SK-N-SH (cell line): ENCODE data around the gene TRPC4AP.

Experiments
- CTCF ChIP-seq: fragments of 200-600 bp; sonication (generic); IDR thresholded peaks from 2 replicates; pipeline ENCODE4 v1.6.1; 2017; ENCODE audit warnings: antibody characterized with exemption, mild to moderate bottlenecking, moderate library complexity
- ELF1 ChIP-seq: IDR thresholded peaks from 2 replicates; pipeline ENCODE4 v1.4.0; 2012
- EP300 ChIP-seq, 2 experiments: IDR thresholded peaks; 2 replicates each; pipeline versions ENCODE4 v1.4.0 to v1.6.1; 2012; ENCODE audit warnings: borderline replicate concordance in 1 of 2, low read depth in 1 of 2, low read length in 1 of 2
- EZH2phosphoT487 ChIP-seq: fragments of 200-600 bp; sonication (generic); IDR thresholded peaks from 2 replicates; pipeline ENCODE4 v1.6.1; 2017; ENCODE audit warnings: low read depth, mixed run types, mild to moderate bottlenecking, antibody characterized with exemption, moderate library complexity, borderline replicate concordance
- FOXJ3 ChIP-seq: sonication (generic); formaldehyde crosslinking; IDR thresholded peaks from 2 replicates; pipeline ENCODE4 v1.5.1; 2020; ENCODE audit warnings: mild to moderate bottlenecking, missing genetic modification reagents
- GABPA ChIP-seq: IDR thresholded peaks from 2 replicates; pipeline ENCODE4 v1.4.0; 2012; ENCODE audit warnings: low read depth, mild to moderate bottlenecking
- MAX ChIP-seq: IDR thresholded peaks from 2 replicates; pipeline ENCODE4 v1.4.0; 2012; ENCODE audit warnings: low read depth
- PBX3 ChIP-seq: IDR thresholded peaks from 2 replicates; pipeline ENCODE4; 2012
- POLR2AphosphoS5 ChIP-seq: IDR thresholded peaks from 2 replicates; pipeline ENCODE4 v1.6.1; 2012; ENCODE audit warnings: low read depth, low read length
- RAD21 ChIP-seq: IDR thresholded peaks from 2 replicates; pipeline ENCODE4 v1.6.1; 2012; ENCODE audit warnings: mild to moderate bottlenecking, low read length
- SIN3A ChIP-seq: IDR thresholded peaks from 2 replicates; pipeline ENCODE4 v1.6.1; 2012; ENCODE audit warnings: low read depth, mild to moderate bottlenecking, low read length, moderate library complexity, borderline replicate concordance
- TAF1 ChIP-seq: IDR thresholded peaks from 2 replicates; pipeline ENCODE4 v1.6.1; 2012; ENCODE audit warnings: low read depth, mild to moderate bottlenecking, low read length, moderate library complexity, borderline replicate concordance
- TCF12 ChIP-seq: IDR thresholded peaks from 2 replicates; pipeline ENCODE4 v1.4.0; 2012

- no peak for TF ChIP-seq MAX
- no peak for TF ChIP-seq ELF1
- TF ChIP-seq TCF12 = no peak
- TF ChIP-seq RAD21 = no peak
- no peak for TF ChIP-seq POLR2AphosphoS5
- no peak for TF ChIP-seq CTCF
- TF ChIP-seq EP300 (IDR thresholded peaks at IDR 0.05; ENCODE audit: borderline replicate concordance in 1 of 2, low read depth in 1 of 2, low read length in 1 of 2) = no peak
- TF ChIP-seq EZH2phosphoT487 = no peak
- TF ChIP-seq PBX3 = no peak
- no peak for TF ChIP-seq GABPA
- TF ChIP-seq TAF1 = no peak
- no peak for TF ChIP-seq SIN3A
- TF ChIP-seq FOXJ3 (CRISPR knock-in tag) = no peak
These were observed 4.8 kb downstream of the TRPC4AP start for GRCh38 chr20:35087791-35088190.
